ENCODE data around the gene RASA3. TPM values are rescaled to one million over a fixed set of nuclear protein-coding genes. Genes with fewer than 3 reads are reported as not detected.

The RASA3 gene
- total RNA-seq, 1 experiment from 2014 or later, result 10.0 TPM

- H3K9me3 ChIP-seq (ENCODE audit: insufficient read depth, low read depth), result no peaks in the 10 kb centered on the region
- H3K4me3 ChIP-seq, result no peak overlapping the region
- BruUV-seq (replicated peaks), result no TSS peak
- TF ChIP-seq EZH2 (IDR thresholded peaks at IDR 0.05; ENCODE audit: low read depth), result no peak
- peak; percentile 26; the same call in 1 of the 2 replicates for TF ChIP-seq CTCF (conservative IDR thresholded peaks at IDR 0.05)
- DNase-seq, result no peak
- no peaks in the 10 kb centered on the region for H3K36me3 ChIP-seq (ENCODE audit: low read depth)
- no peak overlapping the region for H3K4me2 ChIP-seq
- H3K79me2 ChIP-seq (ENCODE audit: low read depth), result no peaks in the 10 kb centered on the region
- H4K20me1 ChIP-seq (ENCODE audit: insufficient read depth), result no peaks in the 10 kb centered on the region
- no peaks in the 10 kb centered on the region for H3K27me3 ChIP-seq (ENCODE audit: insufficient read depth, low read depth)
- CTCF ChIA-PET, result no interaction called here
- H2AFZ ChIP-seq, result no peak overlapping the region
- H3K9me2 ChIP-seq (ENCODE audit: insufficient read depth), result no peaks in the 10 kb centered on the region
- POLR2A ChIA-PET (ENCODE audit: unreplicated experiment), result no interaction called here
- no peak overlapping the region for H3K27ac ChIP-seq
- intact Hi-C loops (cut with micrococcal nuclease; ENCODE audit: unreplicated experiment), result no loop called here
- no peaks in the 10 kb centered on the region for H3K4me1 ChIP-seq (replicated peaks; ENCODE audit: insufficient read depth)
- no peaks in the 10 kb centered on the region; the same call in 1 of the 2 replicates for H3F3A ChIP-seq (ENCODE audit: insufficient read depth, low read depth)
Measured at GRCh38 chr13:114023716-114024602, 108.5 kb downstream of the RASA3 start.

GRCh38 chr13:114022876-114023275 lies 109.5 kb downstream of the RASA3 start:
- Histone ChIP-seq H3F3A (ENCODE audit: insufficient read depth, low read depth) (no peaks in the 10 kb centered on the region; the same call in 1 of the 2 replicates), H3K27ac (no peak overlapping the region), H3K9me3 (ENCODE audit: insufficient read depth, low read depth) (no peaks in the 10 kb centered on the region), H3K4me3 (no peak overlapping the region), H2AFZ (no peak overlapping the region), H3K9me2 (ENCODE audit: insufficient read depth) (no peaks in the 10 kb centered on the region), H3K4me2 (no peak overlapping the region), H4K20me1 (ENCODE audit: insufficient read depth) (no peaks in the 10 kb centered on the region), H3K27me3 (ENCODE audit: insufficient read depth, low read depth) (no peaks in the 10 kb centered on the region), H3K36me3 (ENCODE audit: low read depth) (no peaks in the 10 kb centered on the region), H3K4me1 (replicated peaks; ENCODE audit: insufficient read depth) (no peaks in the 10 kb centered on the region), H3K79me2 (ENCODE audit: low read depth) (no peaks in the 10 kb centered on the region)
- DNase-seq, result no peak
- ChIA-PET CTCF (no interaction called here), POLR2A (ENCODE audit: unreplicated experiment) (no interaction called here)
- TF ChIP-seq EZH2 (IDR thresholded peaks at IDR 0.05; ENCODE audit: low read depth), result no peak
- TF ChIP-seq CTCF (conservative IDR thresholded peaks at IDR 0.05), result no peak
- no TSS peak for BruUV-seq (replicated peaks)
- intact Hi-C loops (cut with micrococcal nuclease; ENCODE audit: unreplicated experiment), result no loop called here

GRCh38 chr13:114022309-114022669 lies 110.1 kb downstream of the RASA3 start:
- no peaks in the 10 kb centered on the region for H3K27me3 ChIP-seq (ENCODE audit: insufficient read depth, low read depth)
- no peak overlapping the region for H2AFZ ChIP-seq
- DNase-seq, result no peak
- no peaks in the 10 kb centered on the region for H3K4me1 ChIP-seq (replicated peaks; ENCODE audit: insufficient read depth)
- CTCF ChIA-PET, result no interaction called here
- intact Hi-C loops (cut with micrococcal nuclease; ENCODE audit: unreplicated experiment), result no loop called here
- H3K36me3 ChIP-seq (ENCODE audit: low read depth), result no peaks in the 10 kb centered on the region
- no TSS peak for BruUV-seq (replicated peaks)
- no peaks in the 10 kb centered on the region for H4K20me1 ChIP-seq (ENCODE audit: insufficient read depth)
- no peaks in the 10 kb centered on the region for H3K79me2 ChIP-seq (ENCODE audit: low read depth)
- no peaks in the 10 kb centered on the region for H3K9me3 ChIP-seq (ENCODE audit: insufficient read depth, low read depth)
- no peak overlapping the region for H3K4me3 ChIP-seq
- no peak overlapping the region for H3K27ac ChIP-seq
- TF ChIP-seq CTCF (conservative IDR thresholded peaks at IDR 0.05), result no peak
- TF ChIP-seq EZH2 (IDR thresholded peaks at IDR 0.05; ENCODE audit: low read depth), result no peak
- POLR2A ChIA-PET (ENCODE audit: unreplicated experiment), result no interaction called here
- H3K9me2 ChIP-seq (ENCODE audit: insufficient read depth), result no peaks in the 10 kb centered on the region
- no peaks in the 10 kb centered on the region; the same call in 1 of the 2 replicates for H3F3A ChIP-seq (ENCODE audit: insufficient read depth, low read depth)
- no peak overlapping the region for H3K4me2 ChIP-seq
